Left cardiac atrium (tissue), 4 donors: ENCODE measurements around the gene TIMM17B. TPM values are rescaled to one million over a fixed set of nuclear protein-coding genes. Genes with fewer than 3 reads are reported as not detected.

ENCODE experiments used
- ATAC-seq, 2 donors: fragments of 200-7000 bp; cut with Tn5 transposase; one replicate each; pipeline ENCODE4 v1.9.1; 2020; ENCODE audit warnings: mild to moderate bottlenecking in 2 of 2, moderate library complexity in 2 of 2
- DNase-seq: peaks from one replicate; pipeline ENCODE4 v3.0.0-alpha.2; 2020
- intact Hi-C, 2 donors: fragments of 100-400 bp; cut with DNase I; formaldehyde crosslinking; loops; one replicate each; pipeline versions ENCODE4 v1.14.1 to v1.15.1; 2022 to 2023
- total RNA-seq, 2 donors: library from RNA; stranded (reverse); fragmentation: NEBNext Ultra II Directional; extraction: Animal tissue kit (Norgen Biotek cat#: 25700); gene quantifications; one replicate each; pipeline ENCODE4 v1.2.1, GENCODE V29; 2021
- donor health status: DM: no; HTN: yes; CAD: no.
- donor health status: DM: no; HTN: yes; CAD: no; lungs with severe emphysema.
- donor health status: DM: yes; HTN: yes; CAD: no.
- donor health status: Dilated cardiomyopathy.

TIMM17B gene
- total RNA-seq, 2 donors from 2014 or later: 52.4 to 60.3 TPM

DNA sequence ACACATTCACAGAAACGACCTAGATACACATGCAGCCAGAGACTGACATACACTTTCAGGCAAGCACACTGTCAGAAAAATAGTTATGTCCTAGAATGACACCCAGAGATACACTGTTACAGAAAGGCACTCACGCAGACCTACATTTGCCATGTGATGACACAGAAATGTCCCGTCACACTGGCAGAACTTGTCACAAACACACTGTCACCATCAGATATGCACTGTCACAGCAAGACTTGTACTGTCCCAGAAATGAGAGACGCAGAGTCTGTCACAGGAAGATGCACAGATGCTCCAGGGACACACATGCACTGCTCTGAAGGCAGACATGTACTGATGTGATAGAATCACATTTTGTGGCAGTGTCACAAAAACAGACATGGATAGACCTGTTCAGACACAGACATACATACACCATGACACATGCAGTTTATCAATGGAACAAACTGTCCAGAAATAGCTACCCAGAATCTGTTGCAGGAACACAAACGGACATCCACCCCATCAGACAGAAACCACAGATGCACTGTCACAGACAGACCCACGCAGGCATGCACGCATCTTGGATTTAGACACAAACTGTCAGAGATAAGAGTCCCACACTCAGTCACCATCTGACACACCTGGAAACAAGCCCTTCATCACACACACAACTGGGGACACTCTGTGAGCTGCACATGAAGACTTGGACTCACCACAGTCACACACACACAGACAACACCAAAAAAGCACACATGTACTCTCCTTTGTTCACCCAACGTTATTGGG, 22.6 kb upstream of the TIMM17B start:
- no peak for ATAC-seq
- no peak for DNase-seq
- intact Hi-C loops: no loop called here

- DNase-seq (no peak), ATAC-seq (peak; percentile 8 to 21)
Measured at GRCh38 chrX:48919360-48919841, 21.8 kb upstream of the TIMM17B start.

GRCh38 chrX:48918643-48919340, 21.2 kb upstream of the TIMM17B start, which contains the start of gene PIM2:
Gene PIM2, minus strand, starts transcription at chrX:48919024. Its CDS starts 190 bp downstream, at chrX:48918834.
- intact Hi-C loops: no loop called here
- ATAC-seq: peak; percentile 90 to 93
- peak; percentile 89 for DNase-seq

More at GRCh38 chrX:48919360-48919841, 21.8 kb upstream of the TIMM17B start:
- intact Hi-C loops: no loop called here

GRCh38 chrX:48918301-48918642, 20.7 kb upstream of the TIMM17B start:
- peak in 1 of 2 donors; percentile 4 for ATAC-seq
- DNase-seq: no peak
- intact Hi-C loops: no loop called here

GRCh38 chrX:48917139-48918001, 19.8 kb upstream of the TIMM17B start:
- intact Hi-C loops: no loop called here
- DNase-seq: peak; percentile 90
- ATAC-seq: peak; percentile 53 to 76

GRCh38 chrX:48914593-48915493, 17.3 kb upstream of the TIMM17B start:
- ATAC-seq: no peak
- intact Hi-C loops: no loop called here

DNA sequence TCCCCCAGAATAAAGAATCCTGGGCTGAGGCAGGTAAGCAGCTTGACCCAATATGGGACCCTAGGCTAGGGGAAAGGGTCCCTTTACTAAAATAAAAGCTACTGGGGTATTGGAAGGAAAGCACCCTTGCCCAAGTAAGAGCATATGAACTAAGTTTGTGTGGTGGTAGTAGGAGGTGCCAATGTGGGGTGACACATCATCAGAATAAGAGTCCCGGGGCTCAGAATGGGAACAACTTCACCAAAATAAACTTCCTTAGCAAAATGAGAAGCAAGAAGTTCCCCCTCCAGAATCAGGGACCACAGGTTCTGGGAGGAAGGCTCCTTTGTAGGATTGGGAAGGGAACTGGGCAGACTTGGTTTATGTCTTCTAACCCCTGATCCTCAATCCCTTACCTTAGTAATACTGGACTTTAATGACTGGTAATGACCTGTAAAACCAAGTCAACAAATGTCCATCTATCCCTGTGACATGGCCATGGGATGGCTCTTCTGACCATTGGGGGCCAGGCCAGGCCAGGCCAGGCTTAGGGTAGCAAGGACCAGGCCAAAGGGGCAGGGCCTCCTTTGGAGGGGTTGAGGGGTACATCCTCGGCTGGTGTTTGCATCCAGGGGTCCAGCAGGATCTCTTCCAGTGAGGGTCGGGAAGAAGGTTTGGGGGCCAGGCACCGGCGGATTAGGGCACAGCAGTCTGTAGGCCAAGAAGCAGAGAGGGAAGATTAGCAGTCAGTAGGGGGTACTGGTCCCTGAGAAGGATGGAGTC, 16.2 kb upstream of the TIMM17B start:
- DNase-seq: no peak
- intact Hi-C loops: no loop called here
- no peak for ATAC-seq

More at GRCh38 chrX:48914593-48915493, 17.3 kb upstream of the TIMM17B start:
- no peak for DNase-seq

- peak; percentile 86 for DNase-seq
- peak; percentile 89 to 92 for ATAC-seq
- intact Hi-C loops: no loop called here
Measured at GRCh38 chrX:48911412-48912182, 14.0 kb upstream of the TIMM17B start, which contains the start of gene SLC35A2. Gene SLC35A2, minus strand, starts transcription at chrX:48911646. Its CDS starts 10 bp downstream, at chrX:48911636.

DNA sequence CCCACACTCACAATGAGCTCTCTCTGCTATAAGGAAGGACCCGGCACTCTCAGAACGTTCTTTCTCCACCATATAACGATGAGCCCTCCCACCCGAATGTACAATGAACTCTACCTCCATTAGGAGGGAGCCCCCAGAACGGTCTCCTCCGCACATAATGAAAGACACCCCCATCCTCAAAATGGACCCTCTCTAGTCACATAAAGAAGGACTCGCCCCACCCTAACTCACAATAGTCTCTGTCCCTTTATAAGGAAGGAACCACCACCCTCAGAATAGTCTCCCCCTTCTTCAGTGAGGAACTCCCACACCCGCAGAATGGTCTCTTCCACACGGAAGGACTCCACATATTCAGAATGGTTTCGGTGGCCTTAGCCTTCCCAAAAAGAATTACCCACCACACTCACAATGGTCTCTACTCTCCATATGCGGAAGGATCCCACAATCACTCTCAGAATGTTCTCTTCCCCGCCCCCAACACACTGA, 13.4 kb upstream of the TIMM17B start:
- DNase-seq (no peak), ATAC-seq (peak; percentile 6 to 9)
- intact Hi-C loops: no loop called here

DNA sequence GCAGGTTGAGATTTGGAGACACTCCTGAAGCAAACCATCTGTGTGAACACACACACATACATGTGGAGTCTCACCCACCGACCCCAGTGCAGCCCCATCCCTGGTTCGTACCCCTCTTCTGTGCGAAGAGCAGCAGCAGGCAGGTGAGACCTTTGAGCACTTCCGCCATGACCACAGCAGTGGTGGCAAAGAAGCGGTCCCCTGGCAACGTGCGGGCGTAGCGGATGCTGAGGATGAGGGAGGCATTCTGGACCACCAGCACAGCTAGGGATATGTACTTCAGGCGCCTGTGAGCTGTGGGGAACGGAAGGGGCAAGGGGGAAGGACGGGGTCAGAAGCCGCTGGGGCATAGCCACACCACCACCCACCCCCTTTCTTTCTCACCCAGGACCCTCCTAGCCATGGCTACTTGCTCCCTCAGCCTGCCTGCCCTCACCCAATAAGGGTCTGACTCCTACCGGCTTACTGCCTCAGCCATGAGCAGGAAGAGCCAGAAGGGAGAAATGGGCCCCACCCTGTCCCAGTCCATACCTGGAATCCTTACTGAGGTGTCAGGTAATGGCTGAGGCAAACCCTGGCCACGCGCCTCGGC, 12.2 kb upstream of the TIMM17B start:
- ATAC-seq (no peak), DNase-seq (no peak)
- intact Hi-C loops: no loop called here

GRCh38 chrX:48908600-48908999, 11.0 kb upstream of the TIMM17B start:
- ATAC-seq (no peak), DNase-seq (no peak)
- intact Hi-C loops: no loop called here

DNA sequence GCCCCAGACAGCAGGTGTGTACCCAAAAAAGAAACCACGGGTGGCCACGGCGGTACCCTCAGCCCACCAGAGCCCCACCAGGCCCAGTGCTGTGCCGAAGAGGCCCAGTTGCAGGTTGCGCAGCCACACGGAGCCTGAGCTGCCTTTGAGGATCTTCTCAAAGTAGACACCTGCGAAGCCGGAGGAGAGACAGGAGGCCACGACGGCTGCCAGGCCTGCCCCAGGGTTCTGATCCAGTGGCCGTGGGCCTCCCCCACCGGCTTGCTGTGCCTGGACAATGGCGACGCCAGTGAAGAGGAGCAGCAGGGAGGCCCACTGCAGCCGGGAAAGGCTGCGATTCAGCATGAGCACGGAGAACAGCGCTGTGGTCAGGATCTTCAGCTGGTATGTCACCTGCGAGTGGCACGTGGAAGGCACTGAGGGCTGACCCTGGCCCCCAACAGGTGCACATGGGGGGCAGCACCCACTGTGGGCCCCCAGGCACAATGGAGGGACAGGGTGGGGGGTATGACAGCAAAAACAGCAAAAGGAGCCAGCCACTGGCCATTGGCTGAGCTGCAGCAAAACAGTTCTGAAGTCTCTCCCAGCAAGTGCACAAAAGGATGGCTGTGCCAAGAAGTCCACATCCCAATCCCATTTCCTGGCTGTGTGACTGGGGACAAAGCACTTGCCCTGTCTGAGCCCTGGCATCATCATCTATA, 7.7 kb upstream of the TIMM17B start:
- DNase-seq: no peak
- intact Hi-C loops: no loop called here
- ATAC-seq: no peak

DNA sequence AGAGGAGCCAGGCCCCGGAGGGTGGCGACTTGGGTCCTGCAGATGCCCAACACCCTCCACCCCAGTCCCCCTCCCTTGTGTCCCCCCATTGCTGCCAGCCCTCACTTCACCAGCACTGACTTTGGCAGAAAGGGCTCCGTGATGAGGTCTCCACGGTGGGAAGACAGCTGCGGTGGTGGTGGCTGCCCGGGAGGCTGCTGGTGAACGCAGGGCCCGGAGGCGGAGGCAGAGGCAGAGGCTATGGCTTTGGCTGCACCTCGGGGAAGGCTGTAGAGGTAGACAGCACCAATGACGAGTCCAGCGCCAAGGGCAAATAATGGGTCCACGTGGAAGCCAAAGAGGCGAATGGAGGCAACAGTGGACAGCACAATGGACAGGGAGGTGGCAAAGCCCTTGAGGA, 7.1 kb upstream of the TIMM17B start:
- ATAC-seq: no peak
- no peak for DNase-seq
- intact Hi-C loops: no loop called here

DNA sequence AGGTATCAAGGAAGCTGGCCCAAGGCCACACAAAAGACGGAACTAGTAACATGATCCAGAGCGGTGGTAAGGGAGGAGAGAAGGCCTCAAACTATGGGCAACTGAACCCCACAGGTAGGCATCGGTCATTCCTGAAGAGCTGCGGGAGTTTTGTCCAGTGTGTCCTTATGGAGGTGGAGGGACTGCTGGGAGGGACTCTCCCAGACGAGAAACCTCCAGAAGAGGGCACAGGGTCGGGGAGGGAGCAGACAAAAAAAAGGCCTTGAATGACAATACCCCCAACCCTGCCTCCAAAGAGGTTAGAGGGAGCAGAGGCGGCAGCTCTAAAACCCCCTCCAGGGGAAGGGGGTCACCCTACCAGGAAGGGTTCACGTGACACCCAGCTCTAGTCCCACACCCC, 6.6 kb upstream of the TIMM17B start:
- no peak for DNase-seq
- no peak for ATAC-seq
- intact Hi-C loops: no loop called here

GRCh38 chrX:48903290-48903689, 5.7 kb upstream of the TIMM17B start:
- intact Hi-C loops: no loop called here
- no peak for DNase-seq
- ATAC-seq: no peak

GRCh38 chrX:48902776-48903175, 5.2 kb upstream of the TIMM17B start:
- ATAC-seq: no peak
- no peak for DNase-seq
- intact Hi-C loops: no loop called here
